Fibroblast of skin of left quadriceps (primary cell): Measurements from ENCODE around the gene SAFB.

Source experiments
- DNase-seq, 2 experiments: peaks; one replicate each; pipeline ENCODE4 v3.0.0-alpha.2; 2013; ENCODE audit warnings: low read depth in 2 of 2

SAFB gene

GRCh38 chr19:5627395-5627904 is 4.6 kb downstream of the SAFB start:
- DNase-seq, result peak; percentile 12 to 16

- no peak for DNase-seq
These were observed 5.6 kb downstream of the SAFB start for GRCh38 chr19:5628461-5628860.

GRCh38 chr19:5628919-5629481 is 6.1 kb downstream of the SAFB start:
- no peak for DNase-seq

- no peak for DNase-seq
These were observed 8.8 kb downstream of the SAFB start for GRCh38 chr19:5631567-5632240.

- DNase-seq, result no peak
These were observed 9.3 kb downstream of the SAFB start for GRCh38 chr19:5632241-5632612.

- no peak for DNase-seq
These were observed 9.8 kb downstream of the SAFB start for GRCh38 chr19:5632657-5633056.

- no peak for DNase-seq
These were observed 12.5 kb downstream of the SAFB start for GRCh38 chr19:5635427-5635826.

GRCh38 chr19:5637971-5638370 is 15.1 kb downstream of the SAFB start:
- DNase-seq, result no peak

GRCh38 chr19:5641171-5641570 is 18.3 kb downstream of the SAFB start:
- DNase-seq, result no peak

GRCh38 chr19:5642204-5642603 is 19.3 kb downstream of the SAFB start:
- DNase-seq, result no peak

GRCh38 chr19:5643060-5643459 is 20.2 kb downstream of the SAFB start:
- no peak for DNase-seq

GRCh38 chr19:5644037-5644436 is 21.2 kb downstream of the SAFB start:
- no peak for DNase-seq

- no peak for DNase-seq
These were observed 22.5 kb downstream of the SAFB start for GRCh38 chr19:5645409-5645808.

- no peak for DNase-seq
These were observed 23.8 kb downstream of the SAFB start for GRCh38 chr19:5646703-5647102.

GRCh38 chr19:5648464-5648863 is 25.6 kb downstream of the SAFB start:
- DNase-seq, result no peak

- DNase-seq, result no peak
These were observed 28.5 kb downstream of the SAFB start for GRCh38 chr19:5651361-5651760.

GRCh38 chr19:5652261-5652660 is 29.4 kb downstream of the SAFB start:
- no peak for DNase-seq

GRCh38 chr19:5654931-5655330 is 32.0 kb downstream of the SAFB start:
- no peak for DNase-seq

- no peak for DNase-seq
These were observed 32.5 kb downstream of the SAFB start for GRCh38 chr19:5655412-5655811.

- DNase-seq, result no peak
These were observed 38.6 kb downstream of the SAFB start for GRCh38 chr19:5661483-5661882.

- no peak for DNase-seq
These were observed 41.0 kb downstream of the SAFB start for GRCh38 chr19:5663904-5664303.

GRCh38 chr19:5664515-5664914 is 41.6 kb downstream of the SAFB start:
- DNase-seq, result no peak

- DNase-seq, result no peak
These were observed 43.1 kb downstream of the SAFB start for GRCh38 chr19:5665781-5666513.
